Fibroblast of villous mesenchyme (primary cell): ENCODE data around the gene TMEM59L. TPM values are rescaled to one million over a fixed set of nuclear protein-coding genes. Genes with fewer than 3 reads are reported as not detected.

Source experiments
- DNase-seq: peaks from one replicate; pipeline ENCODE4 v3.0.0-alpha.2; 2010; ENCODE audit warnings: low read depth
- H3K4me3 ChIP-seq: 2 replicates; pipeline ENCODE4 v1.5.1; 2011; ENCODE audit warnings: low read depth, mild to moderate bottlenecking, low read length
- total RNA-seq: library from RNA; depleted of rRNA; stranded (reverse); fragments of >200 nt; gene quantifications from 2 replicates; pipeline ENCODE4 v1.2.3, GENCODE V29; 2012
- TF ChIP-seq, protein P1 (sequence below): IDR thresholded peaks from 2 replicates; pipeline ENCODE4 v1.5.1; 2012; ENCODE audit warnings: low read depth, mild to moderate bottlenecking, low read length; ENCODE audit not compliant: insufficient read depth

Gene TMEM59L
- total RNA-seq, 1 donor = under 0.01 TPM

- no peak overlapping the region for H3K4me3 ChIP-seq
- DNase-seq = no peak
- TF ChIP-seq, protein P1, sequence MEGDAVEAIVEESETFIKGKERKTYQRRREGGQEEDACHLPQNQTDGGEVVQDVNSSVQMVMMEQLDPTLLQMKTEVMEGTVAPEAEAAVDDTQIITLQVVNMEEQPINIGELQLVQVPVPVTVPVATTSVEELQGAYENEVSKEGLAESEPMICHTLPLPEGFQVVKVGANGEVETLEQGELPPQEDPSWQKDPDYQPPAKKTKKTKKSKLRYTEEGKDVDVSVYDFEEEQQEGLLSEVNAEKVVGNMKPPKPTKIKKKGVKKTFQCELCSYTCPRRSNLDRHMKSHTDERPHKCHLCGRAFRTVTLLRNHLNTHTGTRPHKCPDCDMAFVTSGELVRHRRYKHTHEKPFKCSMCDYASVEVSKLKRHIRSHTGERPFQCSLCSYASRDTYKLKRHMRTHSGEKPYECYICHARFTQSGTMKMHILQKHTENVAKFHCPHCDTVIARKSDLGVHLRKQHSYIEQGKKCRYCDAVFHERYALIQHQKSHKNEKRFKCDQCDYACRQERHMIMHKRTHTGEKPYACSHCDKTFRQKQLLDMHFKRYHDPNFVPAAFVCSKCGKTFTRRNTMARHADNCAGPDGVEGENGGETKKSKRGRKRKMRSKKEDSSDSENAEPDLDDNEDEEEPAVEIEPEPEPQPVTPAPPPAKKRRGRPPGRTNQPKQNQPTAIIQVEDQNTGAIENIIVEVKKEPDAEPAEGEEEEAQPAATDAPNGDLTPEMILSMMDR = no peak
These were observed 31.7 kb downstream of the TMEM59L start for GRCh38 chr19:18644196-18645034.

DNA sequence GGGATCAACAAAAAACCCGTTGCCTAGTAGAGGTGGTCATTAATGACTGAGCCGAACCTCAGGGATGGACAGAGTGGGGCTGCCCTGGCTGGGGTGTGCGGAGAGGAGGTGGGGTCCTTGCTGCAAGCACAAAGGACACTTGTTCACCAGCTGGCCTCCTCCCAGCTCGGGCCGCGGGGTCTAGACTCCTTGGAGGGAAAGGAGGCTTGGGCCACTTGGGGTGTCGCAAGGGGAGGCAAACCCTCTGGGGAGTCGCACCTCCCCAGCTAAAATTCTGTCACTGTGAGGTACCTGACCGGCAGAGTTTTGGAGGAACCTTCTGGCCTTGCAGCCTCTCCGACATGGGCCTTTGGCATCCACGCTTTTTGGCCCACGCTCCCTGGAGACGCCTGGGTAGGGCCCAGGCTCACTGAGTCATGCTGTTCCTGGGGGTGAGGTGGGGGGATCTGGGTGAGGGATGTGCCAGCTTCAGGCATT, 32.4 kb downstream of the TMEM59L start:
- TF ChIP-seq, protein P1 = no peak
- no peak for DNase-seq
- H3K4me3 ChIP-seq = no peak overlapping the region

GRCh38 chr19:18646535-18647370, 34.1 kb downstream of the TMEM59L start:
- DNase-seq = no peak
- H3K4me3 ChIP-seq = no peak overlapping the region
- TF ChIP-seq, protein P1 = no peak

GRCh38 chr19:18647371-18647767, 34.7 kb downstream of the TMEM59L start:
- TF ChIP-seq, protein P1 = no peak
- no peak for DNase-seq
- H3K4me3 ChIP-seq = no peak overlapping the region

- DNase-seq = no peak
- no peak overlapping the region for H3K4me3 ChIP-seq
- TF ChIP-seq, protein P1 = no peak
These were observed 35.1 kb downstream of the TMEM59L start for GRCh38 chr19:18647807-18648206.

DNA sequence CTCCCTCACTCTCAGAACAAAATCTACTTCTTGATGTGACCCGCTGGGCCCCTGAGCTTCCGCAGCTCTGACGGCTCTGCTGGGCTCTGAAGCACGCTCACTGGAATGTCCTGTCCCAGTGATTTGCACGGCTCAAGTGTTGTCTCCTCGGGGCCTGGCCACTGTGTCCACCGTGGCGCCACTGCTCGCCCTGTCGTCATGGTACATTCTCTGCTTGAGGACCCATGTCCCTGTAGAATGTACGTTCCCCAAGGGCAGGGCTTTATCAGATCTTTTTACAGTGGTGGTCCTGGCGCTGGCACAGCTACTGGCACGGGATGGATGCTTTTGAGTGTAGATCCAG, 36.3 kb downstream of the TMEM59L start:
- peak; percentile 43 for DNase-seq
- H3K4me3 ChIP-seq = peak overlapping the region; percentile 29
- TF ChIP-seq, protein P1 = no peak
